HepG2 (cell line): Measurements from ENCODE around the gene PHF10. TPM values are rescaled to one million over a fixed set of nuclear protein-coding genes. Genes with fewer than 3 reads are reported as not detected.

Experiments used
- NFE2 ChIP-seq: sonication (generic); formaldehyde crosslinking; IDR thresholded peaks from 2 replicates; pipeline ENCODE4 v1.4.0; 2020; ENCODE audit warnings: missing genetic modification reagents
- PCBP1 ChIP-seq: fragments of 200-400 bp; formaldehyde crosslinking; IDR thresholded peaks from 2 replicates; pipeline ENCODE4 v1.6.1; 2017; ENCODE audit warnings: mild to moderate bottlenecking, low read depth, low read length, borderline replicate concordance
- POLR2A ChIP-seq, 2 experiments: IDR thresholded peaks; 2 replicates each; pipeline ENCODE4 v1.6.1; 2011; ENCODE audit warnings: low read depth in 2 of 2, low read length in 2 of 2, mild to moderate bottlenecking in 1 of 2, moderate library complexity in 1 of 2; ENCODE audit not compliant: insufficient read depth in 1 of 2
- REL ChIP-seq: sonication (generic); formaldehyde crosslinking; conservative IDR thresholded peaks from 2 replicates; pipeline ENCODE4 v1.8.0; 2022; ENCODE audit warnings: mild to moderate bottlenecking, missing genetic modification reagents, moderate library complexity
- RELA ChIP-seq: sonication (generic); formaldehyde crosslinking; IDR thresholded peaks from 2 replicates; pipeline ENCODE4 v1.4.0; 2020; ENCODE audit warnings: missing genetic modification reagents
- RFX1 ChIP-seq: fragments of 450-650 bp; IDR thresholded peaks from 2 replicates; pipeline ENCODE4 v1.6.1; 2017
- SOX6 ChIP-seq, 2 experiments: fragments of 450-650 bp in 1 of 2; sonication (generic) in 1 of 2; formaldehyde crosslinking in 1 of 2; IDR thresholded peaks; 2 replicates each; pipeline versions ENCODE4 v1.4.0 to v1.6.1; 2017 to 2020; ENCODE audit warnings: antibody characterized with exemption in 1 of 2, mild to moderate bottlenecking in 1 of 2, missing genetic modification reagents in 1 of 2
- TFDP2 ChIP-seq: sonication (generic); formaldehyde crosslinking; IDR thresholded peaks from 2 replicates; pipeline ENCODE4 v1.4.0; 2020; ENCODE audit warnings: missing genetic modification reagents
- ZBTB7A ChIP-seq: sonication (generic); formaldehyde crosslinking; IDR thresholded peaks from 2 replicates; pipeline ENCODE4 v1.8.0; 2022; ENCODE audit warnings: mild to moderate bottlenecking, missing genetic modification reagents
- ZC3H4 ChIP-seq: sonication (generic); formaldehyde crosslinking; IDR thresholded peaks from 2 replicates; pipeline ENCODE4 v1.4.0; 2020; ENCODE audit warnings: missing genetic modification reagents, borderline replicate concordance
- ZNF3 ChIP-seq: IDR thresholded peaks from 2 replicates; pipeline ENCODE4 v1.7.0; 2017; ENCODE audit warnings: inconsistent platforms
- ZNF510 ChIP-seq: sonication (generic); formaldehyde crosslinking; IDR thresholded peaks from 2 replicates; pipeline ENCODE4 v1.4.0; 2020; ENCODE audit warnings: low read depth, mild to moderate bottlenecking, missing genetic modification reagents
- ZNF543 ChIP-seq: sonication (generic); formaldehyde crosslinking; IDR thresholded peaks from 2 replicates; pipeline ENCODE4 v1.4.0; 2020; ENCODE audit warnings: mild to moderate bottlenecking, missing genetic modification reagents
- ZNF646 ChIP-seq: sonication (generic); formaldehyde crosslinking; IDR thresholded peaks from 2 replicates; pipeline ENCODE4 v1.9.0; 2021; ENCODE audit warnings: mild to moderate bottlenecking, missing genetic modification reagents
- ZNF740 ChIP-seq: sonication (generic); formaldehyde crosslinking; IDR thresholded peaks from 2 replicates; pipeline ENCODE4 v1.4.0; 2020; ENCODE audit warnings: missing genetic modification reagents
- ZNF883 ChIP-seq: sonication (generic); formaldehyde crosslinking; IDR thresholded peaks from 2 replicates; pipeline ENCODE4 v1.5.1; 2020; ENCODE audit warnings: mild to moderate bottlenecking, missing genetic modification reagents; ENCODE audit errors: not compliant biosample characterization
- polyA plus RNA-seq, 8 experiments: library from polyadenylated mRNA; depleted of rRNA in 3 of 8; stranded (reverse) in 7 of 8; unstranded in 1 of 8; fragments of >200 nt; fragmentation: Illumina TruSeq in 4 of 8; extraction: Trizol in 4 of 8; gene quantifications; 2 replicates each; pipeline versions ENCODE4 v1.2.1 to v1.2.3, GENCODE V29; 2011 to 2016; ENCODE audit warnings: low read depth in 4 of 8, missing spikeins in 1 of 8, mixed read lengths in 1 of 8; ENCODE audit not compliant: insufficient read depth in 1 of 8
- total RNA-seq, 5 experiments: library from RNA; depleted of rRNA; stranded (reverse); fragments of >200 nt; fragmentation: Illumina TruSeq; extraction: Trizol; gene quantifications; 2 replicates each; pipeline ENCODE4 v1.2.3, GENCODE V29; 2016; ENCODE audit warnings: low read depth in 1 of 5
- TF ChIP-seq, protein P1 (sequence below): sonication (generic); formaldehyde crosslinking; IDR thresholded peaks from 2 replicates; pipeline ENCODE4 v1.4.0; 2020; ENCODE audit warnings: missing genetic modification reagents
- TF ChIP-seq, protein P2 (sequence below): sonication (generic); formaldehyde crosslinking; IDR thresholded peaks from 2 replicates; pipeline ENCODE4 v1.4.0; 2020; ENCODE audit warnings: missing genetic modification reagents, borderline replicate concordance

Gene PHF10
- total and polyA plus RNA-seq, 2 of the 13 experiments (the other 11 are each of a cell fraction or from before 2014, with no cell fraction given): 42.1 to 84.1 TPM

DNA sequence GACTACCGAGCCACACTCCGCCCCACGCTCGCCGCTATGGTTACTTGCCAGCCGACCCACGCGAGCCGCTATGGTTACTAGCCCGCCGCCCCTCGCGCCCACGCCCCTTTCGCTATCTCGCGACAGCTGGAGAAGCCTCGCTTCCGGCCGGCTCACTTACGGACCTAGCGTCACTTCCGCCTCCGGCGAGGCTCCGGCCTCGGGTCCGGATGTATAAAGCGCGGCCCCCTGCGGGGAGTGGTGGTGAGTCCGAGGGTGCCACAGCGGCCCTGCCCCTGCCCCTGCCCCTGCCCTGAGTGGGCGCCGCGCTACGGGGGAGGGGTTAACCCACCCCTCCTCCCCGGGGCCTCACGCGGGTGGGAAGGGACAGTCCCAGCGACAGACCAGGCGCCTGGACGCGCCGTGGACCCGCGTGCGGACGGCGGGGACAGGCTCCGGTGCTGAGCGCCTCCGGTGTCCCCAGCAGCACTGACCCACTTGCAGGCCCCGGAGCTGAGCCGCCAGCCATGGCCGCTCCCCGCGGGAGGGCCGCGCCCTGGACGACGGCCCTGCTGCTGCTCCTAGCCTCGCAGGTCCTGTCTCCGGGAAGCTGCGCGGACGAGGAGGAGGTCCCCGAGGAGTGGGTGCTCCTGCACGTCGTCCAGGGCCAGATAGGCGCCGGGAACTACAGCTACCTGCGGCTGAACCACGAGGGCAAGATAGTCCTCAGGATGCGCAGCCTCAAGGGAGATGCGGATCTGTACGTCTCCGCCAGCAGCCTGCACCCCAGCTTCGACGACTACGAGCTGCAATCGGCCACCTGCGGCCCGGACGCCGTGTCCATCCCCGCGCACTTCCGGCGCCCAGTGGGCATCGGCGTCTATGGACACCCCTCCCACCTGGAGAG is 22.1 kb downstream of the PHF10 start, which contains the start of the genes C6orf120 and WDR27 (continued):
- TF ChIP-seq ZBTB7A (CRISPR knock-in tag): peak; percentile 76
- no peak for TF ChIP-seq SOX6 (IDR thresholded peaks at IDR 0.05)
- peak; percentile 28 for TF ChIP-seq SOX6 (CRISPR knock-in tag; IDR thresholded peaks at IDR 0.05)
- TF ChIP-seq, protein P1, sequence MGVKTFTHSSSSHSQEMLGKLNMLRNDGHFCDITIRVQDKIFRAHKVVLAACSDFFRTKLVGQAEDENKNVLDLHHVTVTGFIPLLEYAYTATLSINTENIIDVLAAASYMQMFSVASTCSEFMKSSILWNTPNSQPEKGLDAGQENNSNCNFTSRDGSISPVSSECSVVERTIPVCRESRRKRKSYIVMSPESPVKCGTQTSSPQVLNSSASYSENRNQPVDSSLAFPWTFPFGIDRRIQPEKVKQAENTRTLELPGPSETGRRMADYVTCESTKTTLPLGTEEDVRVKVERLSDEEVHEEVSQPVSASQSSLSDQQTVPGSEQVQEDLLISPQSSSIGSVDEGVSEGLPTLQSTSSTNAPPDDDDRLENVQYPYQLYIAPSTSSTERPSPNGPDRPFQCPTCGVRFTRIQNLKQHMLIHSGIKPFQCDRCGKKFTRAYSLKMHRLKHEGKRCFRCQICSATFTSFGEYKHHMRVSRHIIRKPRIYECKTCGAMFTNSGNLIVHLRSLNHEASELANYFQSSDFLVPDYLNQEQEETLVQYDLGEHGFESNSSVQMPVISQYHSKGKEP (CRISPR knock-in tag): no peak
- peak; percentile 83 for TF ChIP-seq TFDP2 (CRISPR knock-in tag)
- peak; percentile 87 to 96 for TF ChIP-seq POLR2A (IDR thresholded peaks at IDR 0.05; ENCODE audit: insufficient read depth in 1 of 2, low read depth in 2 of 2, low read length in 2 of 2)
- TF ChIP-seq REL: peak; percentile 95
- TF ChIP-seq, protein P2, sequence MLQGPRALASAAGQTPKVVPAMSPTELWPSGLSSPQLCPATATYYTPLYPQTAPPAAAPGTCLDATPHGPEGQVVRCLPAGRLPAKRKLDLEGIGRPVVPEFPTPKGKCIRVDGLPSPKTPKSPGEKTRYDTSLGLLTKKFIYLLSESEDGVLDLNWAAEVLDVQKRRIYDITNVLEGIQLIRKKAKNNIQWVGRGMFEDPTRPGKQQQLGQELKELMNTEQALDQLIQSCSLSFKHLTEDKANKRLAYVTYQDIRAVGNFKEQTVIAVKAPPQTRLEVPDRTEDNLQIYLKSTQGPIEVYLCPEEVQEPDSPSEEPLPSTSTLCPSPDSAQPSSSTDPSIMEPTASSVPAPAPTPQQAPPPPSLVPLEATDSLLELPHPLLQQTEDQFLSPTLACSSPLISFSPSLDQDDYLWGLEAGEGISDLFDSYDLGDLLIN (CRISPR knock-in tag): no peak
- no peak; the same call in 1 of the 2 replicates for TF ChIP-seq ZC3H4 (CRISPR knock-in tag)
- peak; percentile 97 for TF ChIP-seq ZNF883
- peak; percentile 73 for TF ChIP-seq ZNF510 (CRISPR knock-in tag)
- peak; percentile 91; the same call in 1 of the 2 replicates for TF ChIP-seq PCBP1
- TF ChIP-seq ZNF740: 0 out of 2 replicates have a peak, but pooled peaks have one; percentile 10
- peak; percentile 98 for TF ChIP-seq ZNF543 (CRISPR knock-in tag)
- TF ChIP-seq RELA (CRISPR knock-in tag): peak; percentile 90
- TF ChIP-seq RFX1: peak; percentile 81
- TF ChIP-seq ZNF3: no peak
- TF ChIP-seq ZNF646 (CRISPR knock-in tag): peak; percentile 4; the same call in 1 of the 2 replicates
- TF ChIP-seq NFE2: 0 out of 2 replicates have a peak, but pooled peaks have one; percentile 13
